NCI-H2081 (cell line): Measurements from ENCODE around the gene FBXW10.
"Not testable (repeated sequence)": the region's sequence is repeated elsewhere in the genome, so short reads cannot be mapped to it uniquely, and the experiment has no call there.

ENCODE experiments used
- DNase-seq, 2 experiments: peaks; one replicate each; lab custom pipeline; 2025; lab: John Stamatoyannopoulos, UW

FBXW10 gene, protein sequence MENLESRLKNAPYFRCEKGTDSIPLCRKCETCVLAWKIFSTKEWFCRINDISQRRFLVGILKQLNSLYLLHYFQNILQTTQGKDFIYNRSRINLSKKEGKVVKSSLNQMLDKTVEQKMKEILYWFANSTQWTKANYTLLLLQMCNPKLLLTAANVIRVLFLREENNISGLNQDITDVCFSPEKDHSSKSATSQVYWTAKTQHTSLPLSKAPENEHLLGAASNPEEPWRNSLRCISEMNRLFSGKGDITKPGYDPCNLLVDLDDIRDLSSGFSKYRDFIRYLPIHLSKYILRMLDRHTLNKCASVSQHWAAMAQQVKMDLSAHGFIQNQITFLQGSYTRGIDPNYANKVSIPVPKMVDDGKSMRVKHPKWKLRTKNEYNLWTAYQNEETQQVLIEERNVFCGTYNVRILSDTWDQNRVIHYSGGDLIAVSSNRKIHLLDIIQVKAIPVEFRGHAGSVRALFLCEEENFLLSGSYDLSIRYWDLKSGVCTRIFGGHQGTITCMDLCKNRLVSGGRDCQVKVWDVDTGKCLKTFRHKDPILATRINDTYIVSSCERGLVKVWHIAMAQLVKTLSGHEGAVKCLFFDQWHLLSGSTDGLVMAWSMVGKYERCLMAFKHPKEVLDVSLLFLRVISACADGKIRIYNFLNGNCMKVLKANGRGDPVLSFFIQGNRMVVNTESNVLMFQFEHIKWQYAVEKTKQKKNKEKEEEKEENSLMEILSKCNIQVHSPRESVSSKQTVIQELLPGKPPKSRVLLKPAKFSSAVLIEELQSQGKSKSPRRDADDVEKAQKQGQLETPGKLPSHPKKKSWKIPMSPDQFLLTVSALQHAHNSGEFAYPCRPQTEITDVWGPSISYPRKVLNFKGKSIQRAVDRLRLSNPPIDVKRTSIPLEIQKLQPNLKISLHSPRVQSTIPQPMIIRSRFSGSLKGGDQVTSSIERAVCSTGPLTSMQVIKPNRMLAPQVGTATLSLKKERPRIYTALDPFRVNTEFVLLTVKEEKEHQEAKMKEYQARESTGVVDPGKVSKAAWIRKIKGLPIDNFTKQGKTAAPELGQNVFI

DNA sequence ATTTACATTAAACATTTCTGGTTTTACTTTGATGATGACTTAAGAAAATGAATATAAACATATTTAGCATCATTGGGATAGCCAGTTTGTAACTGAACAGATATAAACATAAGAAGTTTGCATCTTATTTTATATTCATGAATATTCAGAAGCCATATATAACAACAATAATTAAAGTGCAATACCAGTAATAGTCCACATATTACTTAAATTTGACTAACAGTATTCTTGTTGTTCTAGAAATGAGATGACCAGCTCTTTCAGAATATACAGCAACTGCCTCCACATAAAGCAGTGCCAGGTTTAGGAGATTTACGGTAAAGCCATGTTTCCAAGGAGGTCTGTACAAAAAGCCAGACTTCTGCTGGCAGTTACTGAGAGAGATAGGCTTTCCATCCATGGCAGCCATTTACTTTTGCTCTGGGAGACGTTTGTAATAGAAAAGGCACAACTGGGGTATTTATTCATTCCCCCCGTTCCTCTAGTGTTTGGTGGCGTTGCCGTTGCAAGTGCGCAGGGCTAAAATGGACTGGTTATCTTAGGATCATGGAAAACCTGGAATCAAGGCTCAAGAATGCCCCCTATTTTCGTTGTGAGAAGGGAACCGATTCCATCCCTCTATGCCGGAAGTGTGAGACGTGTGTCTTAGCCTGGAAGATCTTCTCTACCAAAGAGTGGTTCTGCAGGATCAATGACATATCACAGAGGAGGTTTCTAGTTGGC lies at the start of gene FBXW10:
Gene FBXW10, plus strand, starts transcription at position 356 of the 723 bp plus-strand sequence. Its CDS starts 191 bp downstream, at position 547.
- not testable (repeated sequence) for DNase-seq

DNA sequence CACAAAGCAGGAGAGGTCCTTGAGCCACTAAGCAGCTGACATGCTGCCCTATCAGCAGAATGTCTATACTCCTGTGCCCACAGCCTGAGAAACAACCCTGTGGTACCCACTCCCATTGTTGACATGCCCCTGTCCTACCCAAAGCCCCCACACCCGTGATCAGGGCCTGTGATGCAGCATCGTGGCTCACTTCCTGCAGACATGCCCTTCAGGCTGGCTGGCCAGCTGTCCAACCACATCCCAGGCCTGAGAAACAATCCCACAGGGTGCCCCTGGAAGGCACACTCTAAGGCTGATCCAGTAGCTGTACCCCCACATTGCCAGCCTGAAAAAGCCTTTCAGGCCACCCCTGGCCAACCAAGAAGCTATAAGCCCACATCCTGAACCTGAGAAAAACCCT lies 48.7 kb upstream of the FBXW10 start:
- not testable (repeated sequence) for DNase-seq

DNA sequence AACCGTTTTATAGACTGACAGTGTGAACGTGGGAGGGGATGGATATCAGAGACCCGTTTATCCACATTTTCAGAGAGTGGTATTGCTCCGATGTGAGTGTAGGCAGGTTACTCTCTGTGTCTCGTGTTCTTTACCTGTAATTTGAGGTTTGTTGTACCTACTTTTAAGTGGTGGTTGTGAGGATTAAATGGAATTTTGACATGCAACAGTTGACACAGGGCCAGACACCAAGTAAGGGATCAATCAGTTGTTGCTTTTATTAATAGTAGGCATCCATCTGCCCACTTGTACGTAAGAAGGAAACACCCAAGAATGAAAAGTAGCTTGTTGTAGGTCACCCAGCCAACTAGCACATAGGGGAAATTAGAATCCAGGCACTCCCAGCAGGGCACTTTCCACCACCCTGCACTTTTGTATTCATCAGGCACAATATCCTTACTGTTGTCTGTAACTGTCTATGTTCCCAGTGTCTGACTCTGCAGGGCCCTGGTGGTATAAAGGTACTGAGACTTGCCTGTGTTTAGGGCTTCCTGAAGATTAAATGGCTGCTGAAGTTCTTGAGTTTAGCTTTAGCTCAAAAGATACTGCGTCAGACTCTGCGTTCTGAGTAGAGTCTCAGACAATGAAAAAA lies 45.3 kb upstream of the FBXW10 start:
- not testable (repeated sequence) for DNase-seq

DNA sequence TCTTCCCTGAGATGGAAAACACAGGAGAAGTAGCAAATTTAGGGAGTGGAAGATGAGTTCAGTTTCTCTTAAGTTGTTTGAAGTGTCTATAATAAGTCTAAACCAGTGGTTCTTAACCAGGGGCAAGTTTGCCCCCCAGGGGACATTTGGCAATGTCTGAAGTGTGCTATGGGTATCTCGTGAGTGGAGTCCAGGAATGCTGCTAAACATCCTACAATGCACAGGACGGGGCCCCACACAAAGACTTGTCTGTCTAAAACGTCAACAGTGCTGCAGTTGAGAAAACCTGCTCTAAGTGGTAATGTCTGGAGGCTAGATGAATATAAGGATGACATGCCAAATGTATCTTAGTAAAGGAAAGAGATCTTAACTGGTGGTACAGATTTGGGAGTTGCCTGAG lies 37.9 kb upstream of the FBXW10 start:
- DNase-seq = not testable (repeated sequence)

DNA sequence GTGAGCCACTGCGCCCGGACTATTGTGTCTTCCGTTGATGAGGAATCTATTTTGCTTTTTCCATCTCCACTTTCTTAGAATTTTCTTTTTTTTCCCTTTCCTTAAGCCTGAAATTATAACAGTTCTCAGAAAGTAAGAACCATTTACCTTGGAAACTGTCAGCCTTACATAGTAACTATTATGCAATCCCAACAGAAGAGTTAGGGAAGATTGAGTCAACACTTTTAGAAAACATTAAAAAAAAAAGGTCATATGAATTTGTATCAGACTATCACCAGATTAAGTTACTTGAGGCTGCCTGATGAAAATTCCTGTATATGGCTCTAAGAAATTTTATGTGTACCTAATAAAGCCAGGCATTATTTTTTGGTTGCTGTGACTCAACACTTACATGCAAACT lies 35.6 kb upstream of the FBXW10 start:
- not testable (repeated sequence) for DNase-seq

DNA sequence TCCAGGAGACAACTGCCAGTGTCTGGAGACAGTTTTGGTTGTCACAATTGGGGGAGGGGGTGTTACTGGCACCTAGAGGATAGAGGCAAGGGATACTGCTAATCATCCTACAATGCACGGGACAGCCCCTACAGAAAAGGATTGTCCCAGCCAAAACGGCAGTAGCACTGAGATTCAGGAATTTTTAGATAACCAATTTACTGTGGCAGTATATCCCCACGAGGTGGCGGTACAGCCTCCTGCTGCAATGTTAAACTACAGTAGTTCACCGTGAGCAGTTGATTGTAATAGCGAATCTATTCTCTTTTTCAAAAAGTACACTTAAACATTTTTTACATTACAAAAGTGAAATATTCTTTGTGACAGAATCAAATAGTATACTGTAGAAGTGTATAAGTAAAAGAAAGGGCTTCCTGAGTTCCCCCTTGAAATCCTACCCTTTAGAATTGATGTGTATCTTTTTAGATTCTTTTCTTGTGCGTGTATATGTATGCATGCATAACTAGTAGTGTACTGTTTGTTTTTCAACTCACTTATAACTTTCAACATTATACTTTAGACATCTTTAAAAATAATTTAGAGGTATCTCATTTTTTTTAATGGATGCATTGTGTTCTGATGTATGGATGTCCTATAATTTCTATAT lies 31.4 kb upstream of the FBXW10 start:
- DNase-seq = peak; percentile 17 to 23

DNA sequence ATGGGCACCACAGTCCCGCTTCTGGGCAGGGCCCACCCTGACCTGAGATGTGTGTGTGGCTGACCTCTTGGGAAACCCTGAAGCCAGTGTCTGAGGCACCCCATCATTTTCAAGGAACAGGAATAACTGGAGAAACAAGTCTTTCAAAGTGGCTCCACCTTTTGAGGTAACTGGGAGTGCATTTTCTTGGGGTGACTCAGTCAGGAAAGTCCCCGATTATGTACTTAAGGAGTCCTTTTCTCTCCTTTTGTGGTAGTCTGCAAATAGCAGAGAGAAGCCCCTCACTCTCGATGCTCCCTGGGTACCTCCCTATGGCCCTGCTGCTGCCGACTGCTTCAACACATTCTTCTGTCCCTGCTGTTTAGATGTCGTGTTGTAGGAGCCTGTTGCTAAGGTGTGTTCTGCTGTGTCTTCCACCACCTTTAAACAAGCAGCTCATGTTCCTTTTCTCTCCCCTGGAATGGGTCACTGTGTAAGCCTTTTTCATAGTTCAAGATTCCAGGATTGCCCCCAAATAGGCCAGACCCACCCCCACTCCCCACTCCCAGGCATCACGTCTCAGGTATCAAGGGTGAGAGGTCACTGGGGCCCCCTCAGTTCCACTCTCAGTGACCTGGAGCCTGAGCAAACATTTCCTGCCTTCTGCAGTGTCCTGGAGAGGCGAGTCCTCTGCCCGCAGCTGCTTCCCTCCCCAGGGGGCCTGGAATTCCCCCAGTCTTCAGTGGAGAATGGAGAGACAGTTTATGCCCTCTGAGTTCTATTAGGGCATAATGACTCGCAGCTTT lies 25.0 kb upstream of the FBXW10 start:
- DNase-seq = not testable (repeated sequence)

DNA sequence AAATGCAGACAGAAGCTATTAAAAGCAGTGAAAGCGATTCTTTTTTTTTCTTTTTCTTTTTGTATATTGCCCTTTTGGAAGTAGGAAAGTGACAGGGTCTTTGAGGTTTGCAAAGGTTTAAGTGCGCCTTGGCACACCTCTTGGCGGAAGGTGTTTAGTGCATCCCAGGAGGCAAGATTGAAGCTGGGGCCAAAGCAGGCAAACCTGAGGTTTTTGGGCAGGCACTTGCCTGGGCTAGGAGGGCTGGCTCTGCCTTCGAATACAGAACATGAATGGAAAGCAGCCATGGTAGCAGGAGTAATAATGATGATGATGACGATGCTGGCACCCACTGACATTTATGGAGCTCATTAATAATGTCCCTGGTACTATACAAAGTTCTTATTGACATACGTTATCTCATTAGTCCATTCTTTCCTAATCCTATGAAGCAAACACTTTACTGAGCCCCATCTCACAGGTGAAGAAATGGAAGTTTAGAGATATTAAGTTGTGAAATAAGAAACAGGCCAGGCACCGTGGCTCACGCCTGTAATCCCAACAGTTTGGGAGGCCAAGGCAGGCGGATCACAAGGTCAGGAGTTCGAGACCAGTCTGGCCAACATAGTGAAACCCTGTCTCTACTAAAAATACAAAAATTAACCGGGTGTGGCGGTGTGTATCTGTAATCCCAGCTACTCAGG lies 24.3 kb upstream of the FBXW10 start:
- not testable (repeated sequence) for DNase-seq

DNA sequence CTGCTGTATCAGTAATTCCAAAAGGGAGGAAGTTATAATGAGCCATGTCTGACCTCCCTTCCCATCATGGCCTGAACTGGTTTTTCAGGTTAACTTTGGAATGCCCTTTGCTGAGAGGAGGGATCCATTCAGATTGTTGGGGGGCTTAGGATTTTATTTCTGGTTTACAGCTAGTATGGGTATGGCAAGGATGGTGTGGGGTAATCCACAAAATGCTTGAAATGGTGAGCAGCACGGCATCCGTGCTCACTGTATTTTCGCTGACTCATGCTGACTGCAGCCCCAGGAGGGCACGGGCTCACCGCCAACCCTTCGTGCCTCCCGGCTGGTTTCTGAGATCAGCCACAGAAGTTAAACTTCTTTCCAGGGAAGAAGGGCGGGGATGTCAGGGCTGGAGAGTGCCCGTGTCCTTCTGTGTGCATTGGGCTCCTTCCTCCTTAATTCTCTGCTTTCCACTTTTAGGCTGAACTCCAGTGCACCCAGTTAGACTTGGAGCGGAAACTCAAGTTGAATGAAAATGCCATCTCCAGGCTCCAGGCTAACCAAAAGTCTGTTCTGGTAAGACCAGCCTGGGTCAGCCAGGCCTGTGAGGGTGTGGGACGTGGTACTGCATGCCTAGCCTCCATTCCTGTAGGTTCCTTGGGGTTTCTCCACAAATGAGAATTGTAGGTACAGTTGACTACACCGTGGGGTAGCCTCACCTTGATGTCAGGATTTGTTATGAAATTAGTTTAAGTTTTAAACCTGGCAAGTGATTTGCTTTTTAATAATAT lies 21.9 kb upstream of the FBXW10 start:
- not testable (repeated sequence) for DNase-seq

DNA sequence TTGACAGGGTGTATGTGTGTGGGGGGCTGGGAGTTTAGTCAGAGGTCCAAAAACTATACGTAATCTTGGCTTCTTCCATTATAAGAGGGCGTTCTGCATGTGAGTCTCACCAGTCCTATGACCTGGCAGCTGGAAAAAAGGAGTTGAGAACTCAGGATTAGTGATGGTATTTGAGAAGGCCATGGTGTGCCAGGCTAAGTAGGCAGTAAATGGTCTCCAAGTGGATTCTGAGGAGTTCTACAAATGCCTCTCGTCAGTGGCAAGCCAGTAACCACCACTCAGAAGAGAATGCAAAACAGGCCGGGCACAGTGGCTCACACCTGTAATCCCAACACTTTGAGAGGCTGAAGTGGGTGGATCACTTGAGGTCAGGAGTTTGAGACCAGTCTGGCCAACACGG lies 21.2 kb upstream of the FBXW10 start:
- not testable (repeated sequence) for DNase-seq

DNA sequence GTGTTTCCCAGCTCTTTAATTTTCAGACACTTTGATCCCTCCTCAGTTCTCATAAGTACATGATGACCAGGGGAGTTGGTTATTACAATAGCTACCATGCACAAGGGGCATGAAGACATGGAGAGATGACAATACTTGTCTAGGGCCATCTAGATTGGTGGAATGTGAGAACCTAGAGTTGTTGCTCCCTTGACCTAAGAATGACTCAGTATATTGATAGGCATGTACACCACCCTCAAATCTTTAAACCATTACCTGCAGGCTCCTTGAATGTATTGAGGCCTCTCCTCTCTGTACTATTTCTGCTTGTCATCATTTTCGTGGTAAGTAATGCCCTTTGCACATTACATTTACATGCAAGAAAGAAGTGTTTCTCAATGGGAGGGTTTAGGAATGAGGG lies 20.3 kb upstream of the FBXW10 start:
- DNase-seq = not testable (repeated sequence)

DNA sequence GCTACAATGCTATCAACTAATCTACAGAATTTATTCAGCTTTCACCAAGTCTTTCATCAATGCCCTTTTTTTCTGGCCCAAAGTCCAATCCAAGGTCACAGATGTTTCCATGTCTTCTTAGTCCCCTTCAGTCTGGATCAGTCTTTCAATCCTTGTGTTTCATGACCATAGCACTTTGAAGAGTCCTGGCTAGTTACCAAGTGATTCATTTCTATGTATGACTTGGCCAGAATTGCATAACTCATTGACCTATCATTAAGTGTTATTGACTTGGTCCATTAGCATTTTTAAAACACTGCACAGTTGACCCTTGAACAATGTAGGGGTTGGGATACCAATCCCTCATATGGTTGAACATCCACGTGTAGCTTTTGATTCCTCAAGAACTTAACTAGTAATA lies 11.4 kb upstream of the FBXW10 start:
- not testable (repeated sequence) for DNase-seq

DNA sequence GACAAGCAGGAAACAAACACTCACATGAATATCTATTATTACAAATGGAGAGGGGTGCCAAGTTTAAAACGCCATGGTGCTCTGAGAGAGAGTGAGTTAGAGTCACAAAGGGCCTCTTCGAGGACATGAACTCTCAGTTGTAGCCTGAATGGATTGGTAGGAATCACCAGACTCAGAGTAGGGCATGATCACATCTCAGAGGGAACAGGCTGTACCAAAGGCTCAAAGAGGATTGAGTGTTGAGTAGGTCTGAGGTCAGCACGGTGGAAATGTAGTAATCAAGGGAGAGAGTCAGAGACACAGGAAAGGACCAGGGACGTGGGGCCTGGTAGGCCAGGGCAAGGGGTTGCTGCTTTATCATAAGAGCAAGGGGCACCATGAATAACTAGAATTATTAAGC lies 10.5 kb upstream of the FBXW10 start:
- DNase-seq = not testable (repeated sequence)

DNA sequence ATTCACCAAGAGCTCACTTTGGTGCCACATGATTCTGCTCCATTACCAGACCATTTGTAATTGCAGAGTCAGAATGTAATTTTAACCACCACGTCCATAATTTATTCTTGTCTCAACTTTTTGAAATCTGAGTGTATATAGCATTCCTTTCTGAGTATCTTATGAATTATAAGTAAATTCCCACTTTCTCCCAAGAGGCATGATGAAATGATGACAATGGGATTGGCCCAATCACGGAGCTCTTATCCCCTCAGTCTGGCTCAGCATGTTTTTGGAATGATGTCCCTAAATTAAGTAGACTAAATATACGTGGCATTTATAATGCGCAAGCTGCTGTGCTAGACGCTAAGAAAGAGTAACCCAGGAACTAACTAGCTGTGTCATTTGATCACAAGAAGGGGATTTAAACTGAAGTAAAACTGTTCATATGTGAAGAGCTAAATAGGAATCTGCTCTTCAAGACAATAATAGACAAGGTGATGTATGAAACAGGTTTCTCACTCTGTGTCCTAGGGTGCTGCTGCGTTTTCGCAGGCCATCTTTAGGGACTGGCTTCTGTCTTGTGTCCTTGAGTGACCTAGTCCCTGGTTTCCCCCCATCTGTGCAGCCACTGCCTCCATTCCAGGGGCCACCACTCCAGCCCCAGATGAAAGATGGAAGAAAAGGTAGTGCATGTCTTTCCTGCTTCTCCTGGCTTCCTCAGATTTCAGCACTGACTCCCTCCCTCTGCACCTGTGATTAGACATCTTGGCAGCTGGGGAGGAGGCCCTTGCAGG lies 4.0 kb upstream of the FBXW10 start:
- not testable (repeated sequence) for DNase-seq

DNA sequence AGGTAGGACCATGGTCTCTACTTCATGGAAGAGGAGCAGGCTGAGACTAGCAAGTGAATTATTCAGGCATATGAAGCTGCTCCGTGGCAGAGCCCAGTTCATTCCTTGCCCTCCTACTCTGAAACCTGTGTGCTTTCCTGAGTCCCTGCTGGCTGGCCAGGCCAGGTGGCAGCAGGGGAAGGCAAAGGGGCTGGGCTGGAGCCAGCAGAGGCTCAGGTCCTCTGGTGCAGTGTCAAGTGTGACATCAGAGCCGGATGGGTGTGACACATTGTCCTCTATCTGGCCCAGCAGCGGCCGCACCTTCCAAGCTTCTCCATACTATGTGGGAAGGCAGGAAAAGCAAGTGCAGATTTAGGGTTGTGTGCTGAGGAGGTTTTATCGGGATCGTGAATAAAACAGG lies 2.6 kb upstream of the FBXW10 start:
- not testable (repeated sequence) for DNase-seq

DNA sequence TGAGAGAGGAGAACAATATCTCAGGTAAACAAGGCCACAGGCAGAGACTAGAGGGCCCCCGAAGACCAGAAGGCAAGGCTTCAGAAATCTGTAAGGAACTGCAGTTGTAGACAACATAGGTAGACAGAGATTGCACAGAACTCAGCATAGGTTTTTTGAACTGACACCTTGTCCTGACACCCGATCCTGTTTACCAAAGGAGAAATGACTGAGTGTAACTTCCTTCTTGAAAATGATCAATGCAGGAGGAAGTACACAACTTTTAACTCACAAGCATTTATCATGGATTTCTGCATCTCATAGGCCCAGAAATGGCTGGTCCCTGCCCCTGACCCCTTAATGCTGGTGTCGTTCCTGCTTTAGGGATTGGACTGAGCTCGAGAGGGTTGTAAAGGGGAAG lies 872 bp downstream of the FBXW10 start:
- DNase-seq = not testable (repeated sequence)

DNA sequence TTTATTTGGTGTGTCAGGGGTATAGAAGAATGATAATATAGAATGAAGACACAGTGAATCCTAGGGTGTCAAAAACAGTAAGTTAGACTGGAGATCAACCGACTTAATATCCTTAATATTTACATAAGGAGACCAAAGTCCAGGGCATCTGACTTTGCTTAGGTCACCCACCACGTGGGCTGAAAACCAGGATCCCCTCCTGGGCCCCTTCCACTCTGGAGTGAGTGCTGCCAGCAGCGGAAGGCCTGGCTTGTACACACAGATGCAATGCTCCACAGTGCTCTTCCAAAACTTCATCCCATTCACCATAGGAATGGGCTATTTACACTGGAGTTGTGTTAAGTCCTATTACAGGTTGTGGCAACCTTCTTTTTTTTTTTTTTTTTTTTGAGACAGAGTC lies 2.7 kb downstream of the FBXW10 start:
- DNase-seq = not testable (repeated sequence)

DNA sequence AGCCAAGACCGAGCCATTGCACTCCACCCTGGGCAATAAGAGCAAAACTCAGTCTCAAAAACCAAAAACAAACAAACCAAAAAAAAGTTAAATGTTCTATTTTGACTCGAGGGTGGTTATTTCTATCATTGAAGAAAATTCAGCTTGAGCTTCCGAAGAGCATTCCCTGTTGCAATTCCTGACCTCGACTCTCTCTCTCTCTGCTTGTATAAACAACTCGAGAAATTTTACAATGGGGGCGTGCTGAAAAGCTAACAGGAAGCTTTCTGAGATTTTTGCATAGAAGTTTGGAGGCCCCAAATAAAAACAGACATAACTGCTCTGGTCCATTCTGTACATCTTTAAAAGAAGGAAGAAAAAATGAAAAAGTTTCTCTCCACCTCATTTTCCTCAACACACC lies 3.6 kb downstream of the FBXW10 start:
- DNase-seq = not testable (repeated sequence)
